ENCODE results near the gene LCA5L. TPM values are rescaled to one million over a fixed set of nuclear protein-coding genes. Genes with fewer than 3 reads are reported as not detected.

The LCA5L gene
- total RNA-seq, 1 donor from 2014 or later: 1.4 TPM

DNA sequence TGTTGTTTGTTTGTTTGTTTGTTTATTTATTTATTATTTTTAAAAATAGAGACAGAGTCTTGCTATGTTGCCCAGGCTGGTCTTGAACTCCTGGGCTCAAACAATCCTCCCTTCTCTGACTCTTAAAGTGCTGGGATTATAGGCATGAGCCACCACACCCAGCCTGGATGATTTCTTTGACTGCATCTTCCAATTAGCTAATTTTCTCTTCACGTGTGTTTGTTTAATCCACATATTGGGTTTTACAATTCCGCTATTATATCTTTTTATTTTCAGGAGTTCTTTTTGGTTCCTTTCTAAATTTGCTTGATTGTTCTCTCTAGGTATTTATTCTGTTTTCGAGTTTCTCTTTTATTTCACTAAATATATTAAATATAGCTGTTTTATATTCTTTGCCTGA lies 26.0 kb upstream of the LCA5L start:
- no peaks in the 10 kb centered on the region for H3K27me3 Mint-ChIP-seq (ENCODE audit: low read depth)
- H3K27ac Mint-ChIP-seq (ENCODE audit: unreplicated experiment): no peak overlapping the region
- no peak for DNase-seq (ENCODE audit: low read depth, low spot score)
- H3K4me1 Mint-ChIP-seq: no peaks in the 10 kb centered on the region
- no peaks in the 10 kb centered on the region for H3K36me3 Mint-ChIP-seq (ENCODE audit: low read depth)
- no peak for TF ChIP-seq CTCF (conservative IDR thresholded peaks at IDR 0.05)
- H3K4me3 Mint-ChIP-seq: no peak overlapping the region
- no peaks in the 10 kb centered on the region for H3K9me3 Mint-ChIP-seq

DNA sequence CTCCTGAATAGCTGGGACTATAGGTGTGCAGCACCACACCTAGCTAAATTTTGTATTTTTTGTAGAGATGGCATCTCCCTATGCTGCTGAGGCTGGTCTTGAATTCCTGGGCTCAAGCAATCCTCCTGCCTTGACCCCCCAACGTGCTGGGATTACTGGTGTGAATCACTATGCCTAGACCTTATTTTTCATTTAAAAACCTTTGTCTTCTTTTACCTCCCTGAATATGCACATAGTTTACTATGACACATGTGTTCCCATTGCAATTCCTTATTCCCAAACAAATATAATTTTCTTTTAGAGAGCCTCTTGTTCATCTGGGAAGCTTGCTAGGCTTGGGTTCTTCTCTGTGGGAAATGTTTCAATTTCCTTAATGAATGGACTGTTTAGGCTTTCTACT lies 23.0 kb upstream of the LCA5L start:
- Mint-ChIP-seq H3K4me3 (no peak overlapping the region), H3K27ac (ENCODE audit: unreplicated experiment) (peak overlapping the region; percentile 78), H3K36me3 (ENCODE audit: low read depth) (no peaks in the 10 kb centered on the region), H3K4me1 (no peaks in the 10 kb centered on the region), H3K9me3 (no peaks in the 10 kb centered on the region), H3K27me3 (ENCODE audit: low read depth) (no peaks in the 10 kb centered on the region)
- TF ChIP-seq CTCF (conservative IDR thresholded peaks at IDR 0.05): no peak
- no peak for DNase-seq (ENCODE audit: low read depth, low spot score)

DNA sequence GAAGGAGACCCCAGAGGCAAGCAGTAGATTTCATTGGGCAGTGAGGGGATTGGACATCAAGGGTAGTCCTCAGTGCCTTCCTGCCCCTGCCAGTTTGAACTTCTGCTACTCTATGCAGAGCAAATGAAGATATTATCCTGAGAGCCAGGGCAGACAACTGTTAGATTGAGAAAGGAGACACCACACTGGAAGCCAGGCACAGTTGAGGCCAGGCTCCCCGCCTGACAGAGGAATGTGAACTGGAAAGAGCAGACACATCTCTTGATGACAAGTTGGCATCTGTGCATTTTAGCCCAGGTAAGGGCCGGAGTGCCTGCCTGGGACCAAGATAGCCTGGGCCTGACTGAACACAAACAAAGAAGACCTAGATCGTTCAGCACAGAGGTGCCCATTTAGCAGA lies 22.2 kb upstream of the LCA5L start:
- Mint-ChIP-seq H3K9me3 (no peaks in the 10 kb centered on the region), H3K4me1 (no peaks in the 10 kb centered on the region), H3K27ac (ENCODE audit: unreplicated experiment) (no peak overlapping the region), H3K4me3 (no peak overlapping the region), H3K36me3 (ENCODE audit: low read depth) (no peaks in the 10 kb centered on the region), H3K27me3 (ENCODE audit: low read depth) (no peaks in the 10 kb centered on the region)
- no peak for TF ChIP-seq CTCF (conservative IDR thresholded peaks at IDR 0.05)
- DNase-seq (ENCODE audit: low read depth, low spot score): no peak

DNA sequence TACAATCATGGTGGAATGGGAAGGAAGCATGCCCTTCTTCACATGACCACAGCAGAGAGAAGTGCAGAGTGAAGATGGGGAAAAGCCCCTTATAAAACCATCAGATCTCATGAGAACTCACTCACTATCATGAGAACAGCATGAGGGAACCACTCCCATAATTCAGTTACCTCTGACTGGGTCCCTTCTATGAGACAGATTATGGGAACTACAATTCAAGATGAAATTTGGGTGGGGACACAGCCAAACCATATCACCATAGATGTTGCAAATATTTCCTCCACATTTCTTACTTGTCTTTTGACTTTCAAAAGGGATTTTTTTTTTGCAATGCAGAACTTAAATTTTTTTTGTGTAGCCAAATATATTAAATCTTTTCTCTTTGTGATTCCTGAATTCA lies 21.0 kb upstream of the LCA5L start:
- DNase-seq (ENCODE audit: low read depth, low spot score): no peak
- Mint-ChIP-seq H3K4me1 (no peaks in the 10 kb centered on the region), H3K36me3 (ENCODE audit: low read depth) (no peaks in the 10 kb centered on the region), H3K9me3 (no peaks in the 10 kb centered on the region), H3K4me3 (no peak overlapping the region), H3K27me3 (ENCODE audit: low read depth) (no peaks in the 10 kb centered on the region), H3K27ac (ENCODE audit: unreplicated experiment) (no peak overlapping the region)
- no peak for TF ChIP-seq CTCF (conservative IDR thresholded peaks at IDR 0.05)

DNA sequence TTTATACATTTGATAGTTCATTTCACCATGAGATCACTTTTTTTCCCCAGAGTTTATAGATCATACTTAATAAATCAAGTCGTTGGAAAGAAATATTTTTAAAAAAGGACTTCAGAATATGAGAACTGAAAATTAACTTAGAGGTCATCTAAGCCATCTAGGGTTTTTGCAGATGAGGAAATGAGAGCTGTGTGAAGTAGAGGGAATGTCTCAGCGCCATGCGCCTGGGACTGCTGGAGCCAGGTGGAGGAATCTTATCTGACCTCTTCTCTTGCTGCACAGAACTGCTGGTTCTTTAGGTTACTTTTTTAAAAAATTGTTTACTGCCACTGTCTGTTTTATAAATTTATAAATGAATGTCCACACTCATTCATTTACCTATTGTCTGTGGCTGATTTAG lies 17.7 kb upstream of the LCA5L start:
- TF ChIP-seq CTCF (conservative IDR thresholded peaks at IDR 0.05): no peak
- Mint-ChIP-seq H3K4me3 (no peak overlapping the region), H3K27ac (ENCODE audit: unreplicated experiment) (no peak overlapping the region), H3K27me3 (ENCODE audit: low read depth) (no peaks in the 10 kb centered on the region), H3K36me3 (ENCODE audit: low read depth) (no peaks in the 10 kb centered on the region), H3K4me1 (no peaks in the 10 kb centered on the region), H3K9me3 (no peaks in the 10 kb centered on the region)
- DNase-seq (ENCODE audit: low read depth, low spot score): no peak

GRCh38 chr21:39461419-39461818 lies 15.8 kb upstream of the LCA5L start:
- no peak for DNase-seq (ENCODE audit: low read depth, low spot score)
- H3K4me3 Mint-ChIP-seq: no peak overlapping the region
- H3K9me3 Mint-ChIP-seq: no peaks in the 10 kb centered on the region
- H3K27ac Mint-ChIP-seq (ENCODE audit: unreplicated experiment): no peak overlapping the region
- H3K27me3 Mint-ChIP-seq (ENCODE audit: low read depth): no peaks in the 10 kb centered on the region
- H3K4me1 Mint-ChIP-seq: no peaks in the 10 kb centered on the region
- no peaks in the 10 kb centered on the region for H3K36me3 Mint-ChIP-seq (ENCODE audit: low read depth)
- TF ChIP-seq CTCF (conservative IDR thresholded peaks at IDR 0.05): no peak
